ENCODE data around the gene TFIP11. TPM values are rescaled to one million over a fixed set of nuclear protein-coding genes. Genes with fewer than 3 reads are reported as not detected.

The TFIP11 gene
- total and polyA plus RNA-seq, 9 of the 15 experiments (the other 6 are each of a cell fraction or from before 2014, with no cell fraction given) = 11.5 to 38.1 (median 25.2) TPM

DNA sequence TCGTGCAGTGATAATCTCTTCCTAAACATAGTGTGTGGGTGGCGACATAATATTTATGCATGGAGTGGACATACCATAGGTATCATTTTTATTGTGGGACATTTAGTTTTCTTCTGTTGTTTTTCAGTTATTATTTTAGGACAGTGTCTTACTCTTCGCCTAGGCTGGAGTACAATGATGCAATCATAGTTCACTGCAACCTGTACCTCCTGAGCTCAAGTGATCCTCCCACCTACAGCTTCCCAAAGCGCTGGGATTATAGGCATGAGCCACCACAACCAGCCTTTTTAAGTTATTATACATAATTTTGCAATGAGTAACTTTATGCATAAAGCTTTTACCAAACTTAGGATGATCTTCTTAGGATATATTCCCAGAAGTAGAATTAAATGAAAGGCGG, 25.9 kb downstream of the TFIP11 start (continued):
- TF ChIP-seq, protein P1, sequence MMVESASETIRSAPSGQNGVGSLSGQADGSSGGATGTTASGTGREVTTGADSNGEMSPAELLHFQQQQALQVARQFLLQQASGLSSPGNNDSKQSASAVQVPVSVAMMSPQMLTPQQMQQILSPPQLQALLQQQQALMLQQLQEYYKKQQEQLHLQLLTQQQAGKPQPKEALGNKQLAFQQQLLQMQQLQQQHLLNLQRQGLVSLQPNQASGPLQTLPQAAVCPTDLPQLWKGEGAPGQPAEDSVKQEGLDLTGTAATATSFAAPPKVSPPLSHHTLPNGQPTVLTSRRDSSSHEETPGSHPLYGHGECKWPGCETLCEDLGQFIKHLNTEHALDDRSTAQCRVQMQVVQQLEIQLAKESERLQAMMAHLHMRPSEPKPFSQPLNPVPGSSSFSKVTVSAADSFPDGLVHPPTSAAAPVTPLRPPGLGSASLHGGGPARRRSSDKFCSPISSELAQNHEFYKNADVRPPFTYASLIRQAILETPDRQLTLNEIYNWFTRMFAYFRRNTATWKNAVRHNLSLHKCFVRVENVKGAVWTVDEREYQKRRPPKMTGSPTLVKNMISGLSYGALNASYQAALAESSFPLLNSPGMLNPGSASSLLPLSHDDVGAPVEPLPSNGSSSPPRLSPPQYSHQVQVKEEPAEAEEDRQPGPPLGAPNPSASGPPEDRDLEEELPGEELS (CRISPR knock-in tag; IDR thresholded peaks at IDR 0.05; ENCODE audit: borderline replicate concordance) = no peak
- TF ChIP-seq ZNF583 (CRISPR knock-in tag; IDR thresholded peaks at IDR 0.05) (no peak), ELF1 (tag; IDR thresholded peaks at IDR 0.05) (no peak), CEBPB (tag; IDR thresholded peaks at IDR 0.05) (peak; percentile 56), PYGO2 (tag; IDR thresholded peaks at IDR 0.05) (no peak), ZNF354B (CRISPR knock-in tag; IDR thresholded peaks at IDR 0.05) (no peak), ZNF224 (CRISPR knock-in tag; IDR thresholded peaks at IDR 0.05) (no peak)
- TF ChIP-seq, protein P2, sequence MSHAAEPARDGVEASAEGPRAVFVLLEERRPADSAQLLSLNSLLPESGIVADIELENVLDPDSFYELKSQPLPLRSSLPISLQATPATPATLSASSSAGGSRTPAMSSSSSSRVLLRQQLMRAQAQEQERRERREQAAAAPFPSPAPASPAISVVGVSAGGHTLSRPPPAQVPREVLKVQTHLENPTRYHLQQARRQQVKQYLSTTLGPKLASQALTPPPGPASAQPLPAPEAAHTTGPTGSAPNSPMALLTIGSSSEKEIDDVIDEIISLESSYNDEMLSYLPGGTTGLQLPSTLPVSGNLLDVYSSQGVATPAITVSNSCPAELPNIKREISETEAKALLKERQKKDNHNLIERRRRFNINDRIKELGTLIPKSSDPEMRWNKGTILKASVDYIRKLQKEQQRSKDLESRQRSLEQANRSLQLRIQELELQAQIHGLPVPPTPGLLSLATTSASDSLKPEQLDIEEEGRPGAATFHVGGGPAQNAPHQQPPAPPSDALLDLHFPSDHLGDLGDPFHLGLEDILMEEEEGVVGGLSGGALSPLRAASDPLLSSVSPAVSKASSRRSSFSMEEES (CRISPR knock-in tag; IDR thresholded peaks at IDR 0.05) = no peak
- TF ChIP-seq, protein P3, sequence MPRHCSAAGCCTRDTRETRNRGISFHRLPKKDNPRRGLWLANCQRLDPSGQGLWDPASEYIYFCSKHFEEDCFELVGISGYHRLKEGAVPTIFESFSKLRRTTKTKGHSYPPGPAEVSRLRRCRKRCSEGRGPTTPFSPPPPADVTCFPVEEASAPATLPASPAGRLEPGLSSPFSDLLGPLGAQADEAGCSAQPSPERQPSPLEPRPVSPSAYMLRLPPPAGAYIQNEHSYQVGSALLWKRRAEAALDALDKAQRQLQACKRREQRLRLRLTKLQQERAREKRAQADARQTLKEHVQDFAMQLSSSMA (CRISPR knock-in tag; IDR thresholded peaks at IDR 0.05) = no peak
